Right lobe of liver (tissue), 6 donors: Measurements from ENCODE around the gene CGB8. TPM values are rescaled to one million over a fixed set of nuclear protein-coding genes. Genes with fewer than 3 reads are reported as not detected.
"Not testable (repeated sequence)": the region's sequence is repeated elsewhere in the genome, so short reads cannot be mapped to it uniquely, and the experiment has no call there.

Experiments used
- ATAC-seq, 4 donors: fragments of 200-7000 bp; cut with Tn5 transposase; one replicate each; pipeline ENCODE4 v1.9.1; 2020; ENCODE audit warnings: mild to moderate bottlenecking in 4 of 4, moderate library complexity in 4 of 4
- DNase-seq, 3 donors: peaks; one replicate each; pipeline ENCODE4 v3.0.0-alpha.2; 2020
- H3K27ac ChIP-seq, 3 donors: fragments of 200-600 bp; one replicate each; pipeline ENCODE4 v1.8.0; 2022
- H3K27me3 ChIP-seq, 2 donors: fragments of 200-600 bp; one replicate each; pipeline ENCODE4 v1.8.0; 2022
- H3K36me3 ChIP-seq, 4 donors: fragments of 200-600 bp; sonication (generic) in 1 of 4; one replicate each; pipeline versions ENCODE4 v1.5.1 to v1.8.0; 2017 to 2022; ENCODE audit warnings: control low read depth in 1 of 4
- H3K4me1 ChIP-seq, 4 donors: fragments of 200-600 bp; sonication (generic) in 1 of 4; one replicate each; pipeline versions ENCODE4 v1.5.1 to v1.8.0; 2017 to 2022; ENCODE audit warnings: control low read depth in 1 of 4
- H3K4me3 ChIP-seq, 3 donors: fragments of 200-600 bp; one replicate each; pipeline ENCODE4 v1.8.0; 2022
- H3K9me3 ChIP-seq, 4 donors: fragments of 200-600 bp; sonication (generic) in 1 of 4; one replicate each; pipeline versions ENCODE4 v1.5.1 to v1.8.0; 2017 to 2022; ENCODE audit warnings: control low read depth in 1 of 4
- POLR2A ChIP-seq: fragments of 450-650 bp; IDR thresholded peaks from one replicate; pipeline ENCODE4 v1.6.1; 2017; ENCODE audit warnings: antibody characterized with exemption, mild to moderate bottlenecking
- WGBS: methylation state at CpG from one replicate; pipeline ENCODE4 v1.1.6; 2018; ENCODE audit warnings: low coverage, low lambda C conversion rate; ENCODE audit not compliant: insufficient coverage; ENCODE audit errors: missing lambda C conversion rate; 5-methylcytosine and 5-hydroxymethylcytosine counted together
- intact Hi-C, 2 donors: fragments of 100-400 bp; cut with DNase I; formaldehyde crosslinking; loops; one replicate each; pipeline versions ENCODE4 v1.11.2 to v1.14.1; 2022
- total RNA-seq, 6 experiments: library from RNA; depleted of rRNA in 2 of 6; stranded (reverse); fragments of >200 nt in 2 of 6; fragmentation: NEBNext Ultra II Directional in 3 of 6; extraction: Animal tissue kit (Norgen Biotek cat#: 25700) in 3 of 6; gene quantifications; one replicate each; pipeline versions ENCODE4 v1.1.0 to v1.2.4, GENCODE V29; 2016 to 2023
- TF ChIP-seq, protein P1 (sequence below), 4 donors: fragments of 200-600 bp in 3 of 4; fragments of 450-650 bp in 1 of 4; IDR thresholded peaks; one replicate each; pipeline versions ENCODE4 v1.5.1 to v1.8.0; 2016 to 2022; ENCODE audit warnings: antibody characterized with exemption in 4 of 4, mild to moderate bottlenecking in 2 of 4
- donor health status: DM: no; HTN: yes; CAD: no.
- donor health status: DM: no; HTN: no; CAD: no.
- donor health status: DM: no; HTN: no; CAD: no.
- donor health status: DM: no; HTN: yes; CAD: no.
- donor health status: DM: no; HTN: yes; CAD: no.

The CGB8 gene
- total RNA-seq, 6 experiments from 2014 or later = not detected

DNA sequence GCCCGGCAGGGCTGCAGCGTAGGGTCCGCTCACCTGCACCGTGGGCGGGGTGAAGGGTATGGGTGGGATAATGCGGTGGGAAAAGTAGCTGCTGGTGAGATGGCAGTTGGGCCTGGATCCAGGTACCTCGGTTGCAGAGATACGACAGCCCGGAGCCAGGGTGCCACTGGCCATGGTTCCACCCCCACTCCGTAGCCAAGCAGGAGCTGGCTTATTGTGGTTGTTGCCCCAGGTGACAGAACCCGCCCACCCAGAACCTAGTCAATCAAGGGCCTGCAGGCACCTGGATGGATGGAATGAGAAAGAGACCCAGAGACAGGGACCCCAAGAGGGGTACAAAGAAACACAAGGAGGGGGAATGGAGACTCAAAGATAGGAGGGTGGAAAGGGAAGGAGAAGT lies 28.6 kb downstream of the CGB8 start:
- TF ChIP-seq, protein P1, sequence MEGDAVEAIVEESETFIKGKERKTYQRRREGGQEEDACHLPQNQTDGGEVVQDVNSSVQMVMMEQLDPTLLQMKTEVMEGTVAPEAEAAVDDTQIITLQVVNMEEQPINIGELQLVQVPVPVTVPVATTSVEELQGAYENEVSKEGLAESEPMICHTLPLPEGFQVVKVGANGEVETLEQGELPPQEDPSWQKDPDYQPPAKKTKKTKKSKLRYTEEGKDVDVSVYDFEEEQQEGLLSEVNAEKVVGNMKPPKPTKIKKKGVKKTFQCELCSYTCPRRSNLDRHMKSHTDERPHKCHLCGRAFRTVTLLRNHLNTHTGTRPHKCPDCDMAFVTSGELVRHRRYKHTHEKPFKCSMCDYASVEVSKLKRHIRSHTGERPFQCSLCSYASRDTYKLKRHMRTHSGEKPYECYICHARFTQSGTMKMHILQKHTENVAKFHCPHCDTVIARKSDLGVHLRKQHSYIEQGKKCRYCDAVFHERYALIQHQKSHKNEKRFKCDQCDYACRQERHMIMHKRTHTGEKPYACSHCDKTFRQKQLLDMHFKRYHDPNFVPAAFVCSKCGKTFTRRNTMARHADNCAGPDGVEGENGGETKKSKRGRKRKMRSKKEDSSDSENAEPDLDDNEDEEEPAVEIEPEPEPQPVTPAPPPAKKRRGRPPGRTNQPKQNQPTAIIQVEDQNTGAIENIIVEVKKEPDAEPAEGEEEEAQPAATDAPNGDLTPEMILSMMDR (IDR thresholded peaks at IDR 0.05) = no peak
- no peak for TF ChIP-seq POLR2A
- Histone ChIP-seq H3K4me1 (peaks cover 0 to 18% (median 0%) of the 10 kb centered on the region in 4 donors), H3K9me3 (no peaks in the 10 kb centered on the region), H3K4me3 (no peak overlapping the region), H3K27me3 (no peaks in the 10 kb centered on the region), H3K27ac (no peak overlapping the region), H3K36me3 (peaks cover 0 to under 1% (median 0%) of the 10 kb centered on the region in 4 donors)
- intact Hi-C loops = no loop called here
- WGBS = 76% methylated on average over 4 of the region's 11 CpGs
- DNase-seq (no peak), ATAC-seq (no peak)

- peaks cover 0 to 18% (median 0%) of the 10 kb centered on the region in 4 donors for H3K4me1 ChIP-seq
- ATAC-seq (peak; percentile 72 to 80 (median 76)), DNase-seq (peak; percentile 74 to 83 (median 77))
- peaks cover 0 to 4% (median 0%) of the 10 kb centered on the region in 4 donors for H3K36me3 ChIP-seq
- H3K9me3 ChIP-seq = no peaks in the 10 kb centered on the region
- WGBS = 24% methylated on average over 6 of the region's 41 CpGs
- H3K27ac ChIP-seq = no peak overlapping the region
- no peaks in the 10 kb centered on the region for H3K27me3 ChIP-seq
- intact Hi-C loops = no loop called here
- TF ChIP-seq POLR2A = no peak
- TF ChIP-seq, protein P1 (IDR thresholded peaks at IDR 0.05) = no peak
- H3K4me3 ChIP-seq = peak overlapping the region in 2 of 3 donors; percentile 11 to 18
These were observed 29.5 kb downstream of the CGB8 start for GRCh38 chr19:49019242-49019932.

GRCh38 chr19:49018388-49019241 lies 30.3 kb downstream of the CGB8 start:
- H3K4me3 ChIP-seq = peak overlapping the region; percentile 29 to 39 (median 36)
- H3K27ac ChIP-seq, H3K36me3 ChIP-seq, H3K9me3 ChIP-seq, H3K27me3 ChIP-seq, intact Hi-C loops, DNase-seq: not testable (repeated sequence)
- peak; percentile 6 to 41 (median 18) for ATAC-seq
- peaks cover 0 to 18% (median 0%) of the 10 kb centered on the region in 4 donors for H3K4me1 ChIP-seq
- WGBS = 8% methylated on average over 8 of the region's 50 CpGs

- under 1% methylated on average over 35 of the region's 62 CpGs for WGBS
- DNase-seq = peak in 1 of 3 donors; percentile 57
- no peak for TF ChIP-seq POLR2A
- TF ChIP-seq, protein P1 (IDR thresholded peaks at IDR 0.05) = peak; percentile 32 to 46 (median 39)
- Histone ChIP-seq H3K4me1 (peaks cover 0 to 18% (median 0%) of the 10 kb centered on the region in 4 donors), H3K27ac (no peak overlapping the region), H3K36me3 (peaks cover 0 to 4% (median under 1%) of the 10 kb centered on the region in 4 donors), H3K4me3 (peak overlapping the region; percentile 30 to 39 (median 36)), H3K9me3 (no peaks in the 10 kb centered on the region), H3K27me3 (no peaks in the 10 kb centered on the region)
- ATAC-seq = peak; percentile 51 to 64 (median 56)
- intact Hi-C loops = no loop called here
These were observed 31.1 kb downstream of the CGB8 start for GRCh38 chr19:49017666-49018351.
